Trophoblast cell (in vitro differentiated cells and primary cell): ENCODE measurements around the gene STRN4.

ENCODE experiments used
- DNase-seq, 2 donors: peaks; one replicate each; pipeline ENCODE4 v3.0.0-alpha.2; 2016
- H2AFZ ChIP-seq: 2 replicates; pipeline ENCODE4 v1.6.1; 2013; ENCODE audit warnings: low read length, moderate library complexity, mild to moderate bottlenecking; ENCODE audit not compliant: insufficient read depth, poor library complexity
- H2AK5ac ChIP-seq: 2 replicates; pipeline ENCODE4 v1.6.1; 2013; ENCODE audit warnings: mild to moderate bottlenecking, low read length
- H2BK120ac ChIP-seq: 2 replicates; pipeline ENCODE4 v1.6.1; 2013; ENCODE audit warnings: low read length, mild to moderate bottlenecking, moderate library complexity; ENCODE audit not compliant: insufficient read depth, poor library complexity
- H2BK12ac ChIP-seq: 2 replicates; pipeline ENCODE4 v1.6.1; 2013; ENCODE audit warnings: mild to moderate bottlenecking, low read length, moderate library complexity
- H2BK5ac ChIP-seq: 2 replicates; pipeline ENCODE4 v1.6.1; 2013; ENCODE audit warnings: low read length, low read depth, moderate library complexity, mild to moderate bottlenecking; ENCODE audit not compliant: poor library complexity
- H3K14ac ChIP-seq: 2 replicates; pipeline ENCODE4 v1.6.1; 2013; ENCODE audit warnings: mild to moderate bottlenecking, low read length
- H3K18ac ChIP-seq: 2 replicates; pipeline ENCODE4 v1.6.1; 2013; ENCODE audit warnings: mild to moderate bottlenecking, low read length
- H3K23ac ChIP-seq: 2 replicates; pipeline ENCODE4 v1.6.1; 2013; ENCODE audit warnings: low read length
- H3K27ac ChIP-seq: 2 replicates; pipeline ENCODE4 v1.5.1; 2013; ENCODE audit warnings: low read depth, mild to moderate bottlenecking, inconsistent platforms, low read length, moderate library complexity
- H3K27me3 ChIP-seq: 2 replicates; pipeline ENCODE4 v1.6.1; 2013; ENCODE audit warnings: inconsistent platforms, mild to moderate bottlenecking, low read length, moderate library complexity; ENCODE audit not compliant: insufficient read depth
- H3K36me3 ChIP-seq, 2 experiments: 1 replicate in 1 of 2; 2 replicates in 1 of 2; pipeline ENCODE4 v1.6.1; 2013; ENCODE audit warnings: low read length in 2 of 2, mild to moderate bottlenecking in 2 of 2, moderate library complexity in 1 of 2; ENCODE audit not compliant: insufficient read depth in 2 of 2, control insufficient read depth in 1 of 2
- H3K4ac ChIP-seq: 2 replicates; pipeline ENCODE4 v1.6.1; 2013; ENCODE audit warnings: low read depth, mild to moderate bottlenecking, low read length, moderate library complexity
- H3K4me1 ChIP-seq, 2 experiments: 1 replicate in 1 of 2; 2 replicates in 1 of 2; pipeline ENCODE4 v1.6.1; 2013; ENCODE audit warnings: low read length in 2 of 2, mild to moderate bottlenecking in 2 of 2, moderate library complexity in 1 of 2; ENCODE audit not compliant: insufficient read depth in 2 of 2, control insufficient read depth in 1 of 2
- H3K4me2 ChIP-seq: 2 replicates; pipeline ENCODE4 v1.6.1; 2013; ENCODE audit warnings: inconsistent platforms, mild to moderate bottlenecking, low read length, moderate library complexity
- H3K4me3 ChIP-seq: 2 replicates; pipeline ENCODE4 v1.5.1; 2013; ENCODE audit warnings: mild to moderate bottlenecking, low read depth, low read length, inconsistent platforms
- H3K79me1 ChIP-seq: one replicate; pipeline ENCODE4 v1.6.1; 2013; ENCODE audit warnings: low read length
- H3K79me2 ChIP-seq: 2 replicates; pipeline ENCODE4 v1.6.1; 2013; ENCODE audit warnings: low read length, mild to moderate bottlenecking; ENCODE audit not compliant: control insufficient read depth, insufficient read depth, poor library complexity
- H3K9ac ChIP-seq: 2 replicates; pipeline ENCODE4 v1.6.1; 2013; ENCODE audit warnings: mild to moderate bottlenecking, low read length
- H3K9me3 ChIP-seq: 2 replicates; pipeline ENCODE4 v1.6.1; 2013; ENCODE audit warnings: low read depth, mild to moderate bottlenecking, control low read depth, inconsistent platforms, low read length; ENCODE audit not compliant: insufficient read depth
- H4K12ac ChIP-seq: 2 replicates; pipeline ENCODE4 v1.6.1; 2013; ENCODE audit warnings: low read depth, mild to moderate bottlenecking, low read length, moderate library complexity
- H4K8ac ChIP-seq: 2 replicates; pipeline ENCODE4 v1.6.1; 2013; ENCODE audit warnings: low read depth, mild to moderate bottlenecking, low read length, moderate library complexity
- H4K91ac ChIP-seq: one replicate; pipeline ENCODE4 v1.6.1; 2013; ENCODE audit warnings: low read depth, mild to moderate bottlenecking, low read length, moderate library complexity
- WGBS: extraction: QIAGEN DNeasy Blood & Tissue Kit; methylation state at CpG from one replicate; pipeline ENCODE4 v1.1.7; 2013; ENCODE audit warnings: missing lambda C conversion rate; ENCODE audit not compliant: insufficient read length, insufficient coverage; ENCODE audit errors: extremely low coverage; 5-methylcytosine and 5-hydroxymethylcytosine counted together

STRN4 gene

GRCh38 chr19:46732172-46732938 is 13.9 kb downstream of the STRN4 start:
- WGBS, result no CpG with 5 or more reads among the region's 28 CpGs
- Histone ChIP-seq H3K4ac (no peak overlapping the region), H4K8ac (no peak overlapping the region), H3K9me3 (peaks cover 2% of the 10 kb centered on the region), H4K12ac (no peak overlapping the region), H3K23ac (no peak overlapping the region), H3K4me1 (peaks cover 13 to 17% of the 10 kb centered on the region in 2 experiments), H3K27me3 (no peaks in the 10 kb centered on the region), H3K4me3 (no peak overlapping the region), H2AK5ac (no peak overlapping the region), H3K9ac (no peak overlapping the region), H3K79me1 (peaks cover 3% of the 10 kb centered on the region), H4K91ac (no peak overlapping the region), H3K14ac (no peak overlapping the region), H2BK5ac (no peak overlapping the region), H3K4me2 (no peak overlapping the region), H2BK120ac (no peak overlapping the region), H3K27ac (no peak overlapping the region), H3K79me2 (no peaks in the 10 kb centered on the region), H2AFZ (no peak overlapping the region), H3K18ac (peak overlapping the region; percentile 50), H2BK12ac (peak overlapping the region; percentile 21), H3K36me3 (peaks cover 71 to 72% of the 10 kb centered on the region in 2 experiments)
- no peak for DNase-seq

- no peak overlapping the region for H2BK12ac ChIP-seq
- H2BK5ac ChIP-seq, result no peak overlapping the region
- no peak overlapping the region for H2AFZ ChIP-seq
- no peak overlapping the region for H2BK120ac ChIP-seq
- H4K91ac ChIP-seq, result no peak overlapping the region
- no peak overlapping the region for H3K18ac ChIP-seq
- peaks cover 71 to 72% of the 10 kb centered on the region in 2 experiments for H3K36me3 ChIP-seq
- H3K4me1 ChIP-seq, result peaks cover 13 to 17% of the 10 kb centered on the region in 2 experiments
- H3K4me3 ChIP-seq, result no peak overlapping the region
- peaks cover 2% of the 10 kb centered on the region for H3K9me3 ChIP-seq
- H3K14ac ChIP-seq, result no peak overlapping the region
- H3K23ac ChIP-seq, result no peak overlapping the region
- peaks cover 3% of the 10 kb centered on the region for H3K79me1 ChIP-seq
- no peak overlapping the region for H2AK5ac ChIP-seq
- H3K4ac ChIP-seq, result no peak overlapping the region
- no peak overlapping the region for H4K12ac ChIP-seq
- peak overlapping the region; percentile 1 for H3K4me2 ChIP-seq
- no peak overlapping the region for H3K27ac ChIP-seq
- no peaks in the 10 kb centered on the region for H3K27me3 ChIP-seq
- H4K8ac ChIP-seq, result no peak overlapping the region
- no peak overlapping the region for H3K9ac ChIP-seq
- DNase-seq, result no peak
- H3K79me2 ChIP-seq, result no peaks in the 10 kb centered on the region
- no CpG with 5 or more reads among the region's 14 CpGs for WGBS
Observed at GRCh38 chr19:46731584-46731983, 14.7 kb downstream of the STRN4 start.

GRCh38 chr19:46731007-46731501 is 15.2 kb downstream of the STRN4 start:
- Histone ChIP-seq H3K4ac (no peak overlapping the region), H3K23ac (no peak overlapping the region), H3K4me1 (peaks cover 13 to 17% of the 10 kb centered on the region in 2 experiments), H2BK120ac (no peak overlapping the region), H3K79me1 (peaks cover 3% of the 10 kb centered on the region), H3K9me3 (peaks cover 2% of the 10 kb centered on the region), H4K12ac (no peak overlapping the region), H4K91ac (peak overlapping the region; percentile 11), H3K27ac (no peak overlapping the region), H2AK5ac (no peak overlapping the region), H3K79me2 (no peaks in the 10 kb centered on the region), H3K27me3 (no peaks in the 10 kb centered on the region), H2BK12ac (no peak overlapping the region), H3K4me2 (peak overlapping the region; percentile 1), H3K9ac (no peak overlapping the region), H2BK5ac (no peak overlapping the region), H4K8ac (no peak overlapping the region), H2AFZ (no peak overlapping the region), H3K4me3 (no peak overlapping the region), H3K18ac (peak overlapping the region; percentile 31), H3K14ac (no peak overlapping the region), H3K36me3 (peaks cover 74% of the 10 kb centered on the region in 2 experiments)
- WGBS, result no CpG with 5 or more reads among the region's 14 CpGs
- DNase-seq, result peak; percentile 31 to 37

GRCh38 chr19:46730595-46730994 is 15.7 kb downstream of the STRN4 start:
- Histone ChIP-seq H3K9me3 (peaks cover 2% of the 10 kb centered on the region), H3K4ac (no peak overlapping the region), H3K79me1 (peaks cover 3% of the 10 kb centered on the region), H3K4me3 (no peak overlapping the region), H3K36me3 (peaks cover 79% of the 10 kb centered on the region in 2 experiments), H2BK5ac (no peak overlapping the region), H4K91ac (peak overlapping the region; percentile 11), H3K27ac (no peak overlapping the region), H2BK12ac (no peak overlapping the region), H3K9ac (no peak overlapping the region), H2AK5ac (no peak overlapping the region), H3K14ac (no peak overlapping the region), H3K23ac (no peak overlapping the region), H4K8ac (no peak overlapping the region), H3K27me3 (no peaks in the 10 kb centered on the region), H3K4me2 (no peak overlapping the region), H2AFZ (no peak overlapping the region), H3K18ac (peak overlapping the region; percentile 31), H3K79me2 (no peaks in the 10 kb centered on the region), H4K12ac (no peak overlapping the region), H2BK120ac (no peak overlapping the region), H3K4me1 (peaks cover 13 to 17% of the 10 kb centered on the region in 2 experiments)
- DNase-seq, result no peak
- no CpG with 5 or more reads among the region's 14 CpGs for WGBS
